WTC11 (cell line): Measurements from ENCODE around the gene PLS1. TPM values are rescaled to one million over a fixed set of nuclear protein-coding genes. Genes with fewer than 3 reads are reported as not detected.
A peak's percentile ranks its signal among the peaks of the same experiment; 100 is the strongest.

Experiments
- ATAC-seq: fragments of 200-7000 bp; cut with Tn5 transposase; 2 replicates; pipeline ENCODE4 v1.10.0; 2021; ENCODE audit warnings: mild to moderate bottlenecking, moderate library complexity
- CTCF ChIA-PET: fragments of 300-600 bp; sonication (Branson Sonifier 250); formaldehyde crosslinking; loops from one replicate; lab custom pipeline; 2021; ENCODE audit warnings: antibody characterized with exemption; lab: Charles Lee
- POLR2A ChIA-PET: fragments of 350-600 bp; sonication (Branson Sonifier 250); formaldehyde crosslinking; loops from one replicate; lab custom pipeline; 2021; ENCODE audit warnings: antibody characterized with exemption; lab: Charles Lee
- DNase-seq: peaks from one replicate; pipeline ENCODE4 v3.0.0; 2021; ENCODE audit warnings: low spot score
- H3K27ac Mint-ChIP-seq: 2 replicates; pipeline ENCODE4 v1.8.0; 2021; ENCODE audit warnings: mixed read lengths
- H3K27me3 Mint-ChIP-seq: 2 replicates; pipeline ENCODE4 v1.8.0; 2021; ENCODE audit warnings: low read depth, mild to moderate bottlenecking, moderate library complexity, mixed read lengths
- H3K36me3 Mint-ChIP-seq: 2 replicates; pipeline ENCODE4 v1.8.0; 2021; ENCODE audit warnings: mixed read lengths
- H3K4me1 Mint-ChIP-seq: 2 replicates; pipeline ENCODE4 v1.8.0; 2022; ENCODE audit warnings: mixed read lengths
- H3K4me3 Mint-ChIP-seq: 2 replicates; pipeline ENCODE4 v1.8.0; 2021; ENCODE audit warnings: mild to moderate bottlenecking, moderate library complexity, mixed read lengths
- H3K9me3 Mint-ChIP-seq: 2 replicates; pipeline ENCODE4 v1.8.0; 2021; ENCODE audit warnings: mixed read lengths
- AFF4 ChIP-seq: sonication (generic); formaldehyde crosslinking; IDR thresholded peaks from 2 replicates; pipeline ENCODE4 v1.8.1; 2023; ENCODE audit warnings: mild to moderate bottlenecking, missing genetic modification reagents, borderline replicate concordance
- ATF1 ChIP-seq: sonication (generic); formaldehyde crosslinking; IDR thresholded peaks from 2 replicates; pipeline ENCODE4 v1.8.1; 2023; ENCODE audit warnings: mild to moderate bottlenecking, moderate library complexity, missing genetic modification reagents
- CTCF ChIP-seq: fragments of 200-600 bp; IDR thresholded peaks from 2 replicates; pipeline ENCODE4 v1.8.0; 2022; ENCODE audit warnings: antibody characterized with exemption
- E2F5 ChIP-seq: sonication (generic); formaldehyde crosslinking; IDR thresholded peaks from 2 replicates; pipeline ENCODE4 v1.8.1; 2022; ENCODE audit warnings: mild to moderate bottlenecking, moderate library complexity, missing genetic modification reagents
- ELF4 ChIP-seq: sonication (generic); formaldehyde crosslinking; IDR thresholded peaks from 2 replicates; pipeline ENCODE4 v1.8.1; 2022; ENCODE audit warnings: low read depth, mild to moderate bottlenecking, moderate library complexity, missing genetic modification reagents
- EMX1 ChIP-seq: fragments of 250-450 bp; sonication (Bioruptor Pico); IDR thresholded peaks from 2 replicates; pipeline ENCODE4 v1.8.0; 2021; ENCODE audit warnings: mild to moderate bottlenecking
- ETV6 ChIP-seq: sonication (generic); formaldehyde crosslinking; IDR thresholded peaks from 2 replicates; pipeline ENCODE4 v1.8.1; 2022; ENCODE audit warnings: mild to moderate bottlenecking, missing genetic modification reagents
- GABPB1 ChIP-seq: sonication (generic); formaldehyde crosslinking; IDR thresholded peaks from 2 replicates; pipeline ENCODE4 v1.8.1; 2023; ENCODE audit warnings: mild to moderate bottlenecking, missing genetic modification reagents
- NFE2L1 ChIP-seq: sonication (generic); formaldehyde crosslinking; IDR thresholded peaks from 2 replicates; pipeline ENCODE4 v1.8.1; 2023; ENCODE audit warnings: missing genetic modification reagents
- NR1H2 ChIP-seq: sonication (generic); formaldehyde crosslinking; IDR thresholded peaks from 2 replicates; pipeline ENCODE4 v1.9.0; 2021; ENCODE audit warnings: mild to moderate bottlenecking, moderate library complexity, missing genetic modification reagents
- NR3C1 ChIP-seq: sonication (generic); formaldehyde crosslinking; conservative IDR thresholded peaks from 2 replicates; pipeline ENCODE4 v1.8.1; 2023; ENCODE audit warnings: low read depth, mild to moderate bottlenecking, missing genetic modification reagents
- PRRX2 ChIP-seq: fragments of 250-450 bp; sonication (Bioruptor Pico); IDR thresholded peaks from 2 replicates; pipeline ENCODE4 v1.8.0; 2021; ENCODE audit warnings: mild to moderate bottlenecking
- ZBTB21 ChIP-seq: sonication (generic); formaldehyde crosslinking; IDR thresholded peaks from 2 replicates; pipeline ENCODE4 v1.8.1; 2023; ENCODE audit warnings: mild to moderate bottlenecking, missing genetic modification reagents, borderline replicate concordance
- ZBTB43 ChIP-seq: sonication (generic); formaldehyde crosslinking; IDR thresholded peaks from 2 replicates; pipeline ENCODE4 v1.8.1; 2023; ENCODE audit warnings: mild to moderate bottlenecking, missing genetic modification reagents
- ZNF219 ChIP-seq: sonication (generic); formaldehyde crosslinking; IDR thresholded peaks from 2 replicates; pipeline ENCODE4 v1.8.0; 2023; ENCODE audit warnings: missing genetic modification reagents, mild to moderate bottlenecking, borderline replicate concordance
- ZNF425 ChIP-seq: fragments of 250-450 bp; sonication (Bioruptor Pico); conservative IDR thresholded peaks from 2 replicates; pipeline ENCODE4 v1.9.0; 2021; ENCODE audit warnings: mild to moderate bottlenecking
- ZNF512 ChIP-seq: sonication (generic); formaldehyde crosslinking; IDR thresholded peaks from 2 replicates; pipeline ENCODE4 v1.8.1; 2022; ENCODE audit warnings: missing genetic modification reagents, borderline replicate concordance
- ZNF532 ChIP-seq: fragments of 250-450 bp; sonication (Bioruptor Pico); IDR thresholded peaks from 2 replicates; pipeline ENCODE4 v1.9.0; 2021; ENCODE audit warnings: mild to moderate bottlenecking, borderline replicate concordance
- total RNA-seq: library from RNA; stranded (reverse); gene quantifications from 3 replicates; pipeline ENCODE4 v1.2.3, GENCODE V29; 2021

The PLS1 gene
- total RNA-seq, 1 experiment from 2014 or later: 26.4 TPM

GRCh38 chr3:142642956-142643355, 46.8 kb downstream of the PLS1 start:
- H3K36me3 Mint-ChIP-seq: no peaks in the 10 kb centered on the region
- DNase-seq: no peak
- TF ChIP-seq GABPB1 (CRISPR knock-in tag) (no peak), PRRX2 (CRISPR knock-in tag) (no peak), NR1H2 (CRISPR knock-in tag) (no peak), ZNF512 (CRISPR knock-in tag) (no peak), ZBTB43 (CRISPR knock-in tag) (no peak), EMX1 (CRISPR knock-in tag) (no peak), ZNF425 (no peak), CTCF (no peak), E2F5 (CRISPR knock-in tag) (no peak), ELF4 (CRISPR knock-in tag) (no peak), ETV6 (CRISPR knock-in tag) (no peak), ZNF532 (CRISPR knock-in tag) (no peak), ZBTB21 (CRISPR knock-in tag) (no peak), AFF4 (CRISPR knock-in tag) (no peak), ZNF219 (CRISPR knock-in tag) (no peak), NFE2L1 (CRISPR knock-in tag) (no peak), ATF1 (CRISPR knock-in tag) (no peak), NR3C1 (CRISPR knock-in tag) (no peak)
- peak; percentile 71 for ATAC-seq
- H3K4me3 Mint-ChIP-seq: no peak overlapping the region
- H3K4me1 Mint-ChIP-seq: peaks cover 36% of the 10 kb centered on the region
- CTCF ChIA-PET: no interaction called here
- peak overlapping the region; percentile 96 for H3K27ac Mint-ChIP-seq
- POLR2A ChIA-PET: no interaction called here
- no peaks in the 10 kb centered on the region for H3K27me3 Mint-ChIP-seq
- no peaks in the 10 kb centered on the region; the same call in 1 of the 2 replicates for H3K9me3 Mint-ChIP-seq
